HCT116 (cell line): ENCODE data around the gene FEZF2. TPM values are rescaled to one million over a fixed set of nuclear protein-coding genes. Genes with fewer than 3 reads are reported as not detected.

ENCODE experiments used
- ATAC-seq: fragments of 200-7000 bp; cut with Tn5 transposase; 2 replicates; pipeline ENCODE4 v1.9.1; 2020; ENCODE audit warnings: mild to moderate bottlenecking, moderate library complexity
- BruUV-seq: library from RNA; stranded (reverse); fragments of 400-500 nt; replicated peaks from 2 replicates; lab custom pipeline; 2021; lab: Mats Ljungman, UMichigan
- CTCF ChIA-PET: fragments of 300-600 bp; sonication (Branson Sonifier 250); formaldehyde crosslinking; loops from one replicate; lab custom pipeline; 2021; ENCODE audit warnings: antibody characterized with exemption; lab: Charles Lee
- POLR2A ChIA-PET: fragments of 300-600, 350-600 bp; sonication (Branson Sonifier 250); formaldehyde crosslinking; loops from one replicate; lab custom pipeline; 2021; ENCODE audit warnings: antibody characterized with exemption; lab: Charles Lee
- RAD21 ChIA-PET, 2 experiments: fragments of 300-600 bp; sonication (Branson Sonifier 250); formaldehyde crosslinking; loops; one replicate each; lab custom pipeline; 2023; ENCODE audit warnings: low total read pairs in 2 of 2; ENCODE audit not compliant: uncharacterized antibody in 2 of 2, unreplicated experiment in 2 of 2, low non-redundant PET in 1 of 2; lab: Charles Lee
- DNase-seq: peaks from one replicate; pipeline ENCODE4 v3.0.0-alpha.2; 2010; ENCODE audit warnings: low read depth, low spot score
- H2AFZ ChIP-seq: fragments of 200-600 bp; shearing (Covaris generic), sonication (generic); 2 replicates; pipeline ENCODE4 v1.6.1; 2017; ENCODE audit warnings: low read depth, mixed run types, mixed read lengths, antibody characterized with exemption, low read length; ENCODE audit not compliant: poor library complexity, severe bottlenecking
- H3K27ac ChIP-seq: 2 replicates; pipeline ENCODE4 v1.5.1; 2012; ENCODE audit warnings: low read depth, low read length
- H3K27me3 ChIP-seq: fragments of 200-600 bp; sonication (generic); 2 replicates; pipeline ENCODE4 v1.6.1; 2016; ENCODE audit warnings: mixed run types, low read length, mixed read lengths; ENCODE audit not compliant: insufficient read depth
- H3K36me3 ChIP-seq, 2 experiments: fragments of 200-500 bp in 1 of 2; fragments of 200-600 bp in 1 of 2; sonication (Bioruptor generic) in 1 of 2; sonication (generic) in 1 of 2; 2 replicates each; pipeline versions ENCODE4 v1.5.1 to v1.6.1; 2014 to 2016; ENCODE audit warnings: low read length in 2 of 2, inconsistent platforms in 1 of 2, mixed read lengths in 1 of 2, mixed run types in 1 of 2; ENCODE audit not compliant: insufficient read depth in 2 of 2, control insufficient read depth in 1 of 2
- H3K4me1 ChIP-seq, 2 experiments: fragments of 200-600 bp in 1 of 2; sonication (generic) in 1 of 2; 2 replicates each; pipeline versions ENCODE4 v1.5.1 to v1.6.1; 2012 to 2017; ENCODE audit warnings: low read length in 2 of 2, inconsistent platforms in 1 of 2, mild to moderate bottlenecking in 1 of 2, mixed read lengths in 1 of 2, mixed run types in 1 of 2, moderate library complexity in 1 of 2; ENCODE audit not compliant: insufficient read depth in 2 of 2, control insufficient read depth in 1 of 2
- H3K4me2 ChIP-seq: fragments of 200-600 bp; sonication (generic); 2 replicates; pipeline ENCODE4 v1.6.1; 2017; ENCODE audit warnings: mixed run types, low read length, mixed read lengths
- H3K4me3 ChIP-seq, 2 experiments: fragments of 200-600 bp in 1 of 2; sonication (generic) in 1 of 2; replicated peaks in 1 of 2; 2 replicates each; pipeline ENCODE4 v1.5.1; 2011 to 2016; ENCODE audit warnings: low read length in 2 of 2, control low read depth in 1 of 2, low read depth in 1 of 2, mild to moderate bottlenecking in 1 of 2, mixed read lengths in 1 of 2, mixed run types in 1 of 2
- H3K79me2 ChIP-seq: fragments of 200-600 bp; sonication (generic); 2 replicates; pipeline ENCODE4 v1.6.1; 2017; ENCODE audit warnings: mild to moderate bottlenecking, mixed run types, low read length, moderate library complexity, mixed read lengths; ENCODE audit not compliant: insufficient read depth
- H3K9ac ChIP-seq: fragments of 200-600 bp; sonication (generic); 2 replicates; pipeline ENCODE4 v1.6.1; 2016; ENCODE audit warnings: low read length, mixed read lengths
- H3K9me2 ChIP-seq: fragments of 200-600 bp; sonication (generic), shearing (Covaris generic); 2 replicates; pipeline ENCODE4 v1.6.1; 2017; ENCODE audit warnings: mixed run types, mild to moderate bottlenecking, moderate library complexity; ENCODE audit not compliant: insufficient read depth
- H3K9me3 ChIP-seq, 2 experiments: fragments of 200-500 bp in 1 of 2; fragments of 200-600 bp in 1 of 2; sonication (Bioruptor generic) in 1 of 2; sonication (generic) in 1 of 2; 2 replicates each; pipeline ENCODE4 v1.6.1; 2014 to 2017; ENCODE audit warnings: low read length in 2 of 2, mixed read lengths in 2 of 2, inconsistent platforms in 1 of 2, low read depth in 1 of 2, mild to moderate bottlenecking in 1 of 2, mixed run types in 1 of 2, moderate library complexity in 1 of 2; ENCODE audit not compliant: control insufficient read depth in 1 of 2, insufficient read depth in 1 of 2
- H4K20me1 ChIP-seq: fragments of 200-600 bp; sonication (generic), shearing (Covaris generic); 2 replicates; pipeline ENCODE4 v1.6.1; 2017; ENCODE audit warnings: mixed run types, mild to moderate bottlenecking, moderate library complexity; ENCODE audit not compliant: insufficient read depth
- CBX3 ChIP-seq: IDR thresholded peaks from 2 replicates; pipeline ENCODE4 v1.6.1; 2012; ENCODE audit warnings: low read depth
- CEBPB ChIP-seq: IDR thresholded peaks from 2 replicates; pipeline ENCODE4 v1.6.1; 2012; ENCODE audit warnings: low read depth
- ELF1 ChIP-seq: IDR thresholded peaks from 2 replicates; pipeline ENCODE4 v1.6.1; 2012; ENCODE audit warnings: low read depth, borderline replicate concordance
- FOSL1 ChIP-seq: IDR thresholded peaks from 2 replicates; pipeline ENCODE4 v1.6.1; 2012; ENCODE audit warnings: low read depth
- JUND ChIP-seq: IDR thresholded peaks from 2 replicates; pipeline ENCODE4 v1.6.1; 2012
- POLR2AphosphoS5 ChIP-seq: IDR thresholded peaks from 2 replicates; pipeline ENCODE4 v1.6.1; 2011; ENCODE audit warnings: mild to moderate bottlenecking, low read depth, low read length, moderate library complexity
- RAD21 ChIP-seq: IDR thresholded peaks from 2 replicates; pipeline ENCODE4 v1.6.1; 2012; ENCODE audit warnings: low read depth, mild to moderate bottlenecking
- SIN3A ChIP-seq: IDR thresholded peaks from 2 replicates; pipeline ENCODE4 v1.6.1; 2012; ENCODE audit warnings: low read depth
- SP1 ChIP-seq: IDR thresholded peaks from 2 replicates; pipeline ENCODE4 v1.6.1; 2012; ENCODE audit warnings: low read depth
- ZFX ChIP-seq: fragments of 450-650 bp; IDR thresholded peaks from 2 replicates; pipeline ENCODE4 v1.6.1; 2017
- ZNF274 ChIP-seq: fragments of 200-500 bp; sonication (Bioruptor generic); IDR thresholded peaks from 2 replicates; pipeline ENCODE4 v1.6.1; 2014; ENCODE audit warnings: mild to moderate bottlenecking, low read depth, low read length, inconsistent platforms
- intact Hi-C: fragments of 100-400 bp; cut with micrococcal nuclease; formaldehyde crosslinking; loops from 2 replicates; pipeline ENCODE4 v1.10.0; 2022
- total RNA-seq: library from RNA; stranded (reverse); gene quantifications from one replicate; pipeline ENCODE4 v1.2.1, GENCODE V29; 2021; ENCODE audit not compliant: unreplicated experiment
- TF ChIP-seq, protein P1 (sequence below), 3 experiments: fragments of 200-600 bp in 1 of 3; sonication (generic) in 1 of 3; IDR thresholded peaks in 2 of 3; conservative IDR thresholded peaks in 1 of 3; 2 replicates each; pipeline ENCODE4 v1.5.1; 2012 to 2017; ENCODE audit warnings: low read depth in 2 of 3, low read length in 2 of 3, antibody characterized with exemption in 1 of 3, borderline replicate concordance in 1 of 3, control low read depth in 1 of 3, mild to moderate bottlenecking in 1 of 3, mixed read lengths in 1 of 3, mixed run types in 1 of 3, moderate library complexity in 1 of 3; ENCODE audit not compliant: insufficient read depth in 1 of 3
- TF ChIP-seq, protein P2 (sequence below): IDR thresholded peaks from 2 replicates; pipeline ENCODE4 v1.6.1; 2012; ENCODE audit warnings: low read depth
- TF ChIP-seq, protein P3 (sequence below): IDR thresholded peaks from 2 replicates; pipeline ENCODE4 v1.6.1; 2012

The FEZF2 gene
- total RNA-seq, 1 experiment from 2014 or later, result not detected

DNA sequence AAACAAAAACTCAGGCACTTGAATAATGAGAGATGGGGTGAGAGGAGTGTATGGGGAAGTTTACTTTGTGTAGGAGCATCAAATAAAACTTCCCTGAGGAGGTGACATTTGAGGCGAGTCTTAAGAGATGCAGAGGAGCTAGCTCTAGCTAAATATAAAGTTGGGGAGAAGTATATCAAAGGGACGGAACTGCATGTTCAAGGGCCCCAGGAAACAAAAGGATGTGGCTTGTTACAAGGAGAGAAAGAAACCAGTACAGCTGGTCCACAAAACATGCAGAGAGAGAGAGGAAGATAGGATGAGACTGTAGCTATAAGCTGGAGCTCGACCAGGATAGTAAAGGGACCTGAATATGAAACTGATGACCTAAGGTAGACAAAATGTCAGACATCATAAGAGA, 17.6 kb downstream of the FEZF2 start:
- no peaks in the 10 kb centered on the region for H3K36me3 ChIP-seq
- ChIA-PET RAD21 (no interaction called here), CTCF (no interaction called here), POLR2A (no interaction called here)
- DNase-seq (no peak), ATAC-seq (no peak)
- H3K4me1 ChIP-seq, result no peaks in the 10 kb centered on the region
- peaks cover 62% of the 10 kb centered on the region for H3K27me3 ChIP-seq
- H4K20me1 ChIP-seq, result no peaks in the 10 kb centered on the region
- TF ChIP-seq, protein P1, sequence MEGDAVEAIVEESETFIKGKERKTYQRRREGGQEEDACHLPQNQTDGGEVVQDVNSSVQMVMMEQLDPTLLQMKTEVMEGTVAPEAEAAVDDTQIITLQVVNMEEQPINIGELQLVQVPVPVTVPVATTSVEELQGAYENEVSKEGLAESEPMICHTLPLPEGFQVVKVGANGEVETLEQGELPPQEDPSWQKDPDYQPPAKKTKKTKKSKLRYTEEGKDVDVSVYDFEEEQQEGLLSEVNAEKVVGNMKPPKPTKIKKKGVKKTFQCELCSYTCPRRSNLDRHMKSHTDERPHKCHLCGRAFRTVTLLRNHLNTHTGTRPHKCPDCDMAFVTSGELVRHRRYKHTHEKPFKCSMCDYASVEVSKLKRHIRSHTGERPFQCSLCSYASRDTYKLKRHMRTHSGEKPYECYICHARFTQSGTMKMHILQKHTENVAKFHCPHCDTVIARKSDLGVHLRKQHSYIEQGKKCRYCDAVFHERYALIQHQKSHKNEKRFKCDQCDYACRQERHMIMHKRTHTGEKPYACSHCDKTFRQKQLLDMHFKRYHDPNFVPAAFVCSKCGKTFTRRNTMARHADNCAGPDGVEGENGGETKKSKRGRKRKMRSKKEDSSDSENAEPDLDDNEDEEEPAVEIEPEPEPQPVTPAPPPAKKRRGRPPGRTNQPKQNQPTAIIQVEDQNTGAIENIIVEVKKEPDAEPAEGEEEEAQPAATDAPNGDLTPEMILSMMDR (IDR thresholded peaks at IDR 0.05 in 2 of 3, conservative IDR thresholded peaks at IDR 0.05 in 1 of 3; ENCODE audit: borderline replicate concordance in 1 of 3, insufficient read depth in 1 of 3, low read depth in 2 of 3, low read length in 2 of 3), result no peak
- TF ChIP-seq ELF1 (no peak), ZNF274 (no peak), SP1 (no peak), JUND (no peak), ZFX (no peak), CBX3 (no peak), FOSL1 (no peak), POLR2AphosphoS5 (no peak), RAD21 (no peak), SIN3A (no peak), CEBPB (no peak)
- TF ChIP-seq, protein P2, sequence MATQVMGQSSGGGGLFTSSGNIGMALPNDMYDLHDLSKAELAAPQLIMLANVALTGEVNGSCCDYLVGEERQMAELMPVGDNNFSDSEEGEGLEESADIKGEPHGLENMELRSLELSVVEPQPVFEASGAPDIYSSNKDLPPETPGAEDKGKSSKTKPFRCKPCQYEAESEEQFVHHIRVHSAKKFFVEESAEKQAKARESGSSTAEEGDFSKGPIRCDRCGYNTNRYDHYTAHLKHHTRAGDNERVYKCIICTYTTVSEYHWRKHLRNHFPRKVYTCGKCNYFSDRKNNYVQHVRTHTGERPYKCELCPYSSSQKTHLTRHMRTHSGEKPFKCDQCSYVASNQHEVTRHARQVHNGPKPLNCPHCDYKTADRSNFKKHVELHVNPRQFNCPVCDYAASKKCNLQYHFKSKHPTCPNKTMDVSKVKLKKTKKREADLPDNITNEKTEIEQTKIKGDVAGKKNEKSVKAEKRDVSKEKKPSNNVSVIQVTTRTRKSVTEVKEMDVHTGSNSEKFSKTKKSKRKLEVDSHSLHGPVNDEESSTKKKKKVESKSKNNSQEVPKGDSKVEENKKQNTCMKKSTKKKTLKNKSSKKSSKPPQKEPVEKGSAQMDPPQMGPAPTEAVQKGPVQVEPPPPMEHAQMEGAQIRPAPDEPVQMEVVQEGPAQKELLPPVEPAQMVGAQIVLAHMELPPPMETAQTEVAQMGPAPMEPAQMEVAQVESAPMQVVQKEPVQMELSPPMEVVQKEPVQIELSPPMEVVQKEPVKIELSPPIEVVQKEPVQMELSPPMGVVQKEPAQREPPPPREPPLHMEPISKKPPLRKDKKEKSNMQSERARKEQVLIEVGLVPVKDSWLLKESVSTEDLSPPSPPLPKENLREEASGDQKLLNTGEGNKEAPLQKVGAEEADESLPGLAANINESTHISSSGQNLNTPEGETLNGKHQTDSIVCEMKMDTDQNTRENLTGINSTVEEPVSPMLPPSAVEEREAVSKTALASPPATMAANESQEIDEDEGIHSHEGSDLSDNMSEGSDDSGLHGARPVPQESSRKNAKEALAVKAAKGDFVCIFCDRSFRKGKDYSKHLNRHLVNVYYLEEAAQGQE, result no peak
- TF ChIP-seq, protein P3, sequence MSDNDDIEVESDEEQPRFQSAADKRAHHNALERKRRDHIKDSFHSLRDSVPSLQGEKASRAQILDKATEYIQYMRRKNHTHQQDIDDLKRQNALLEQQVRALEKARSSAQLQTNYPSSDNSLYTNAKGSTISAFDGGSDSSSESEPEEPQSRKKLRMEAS, result no peak
- no peak overlapping the region for H3K4me3 ChIP-seq
- H3K27ac ChIP-seq, result no peak overlapping the region
- no peaks in the 10 kb centered on the region for H3K9me3 ChIP-seq
- H3K79me2 ChIP-seq, result no peaks in the 10 kb centered on the region
- H2AFZ ChIP-seq, result no peak overlapping the region
- no peak overlapping the region for H3K9ac ChIP-seq
- intact Hi-C loops, result no loop called here
- no peaks in the 10 kb centered on the region for H3K9me2 ChIP-seq
- BruUV-seq, result no TSS peak
- no peak overlapping the region for H3K4me2 ChIP-seq
